HCT116 (cell line): ENCODE results near the gene SYNE4. TPM values are rescaled to one million over a fixed set of nuclear protein-coding genes. Genes with fewer than 3 reads are reported as not detected.

Experiments used
- ATAC-seq: fragments of 200-7000 bp; cut with Tn5 transposase; 2 replicates; pipeline ENCODE4 v1.9.1; 2020; ENCODE audit warnings: mild to moderate bottlenecking, moderate library complexity
- BruUV-seq: library from RNA; stranded (reverse); fragments of 400-500 nt; replicated peaks from 2 replicates; lab custom pipeline; 2021; lab: Mats Ljungman, UMichigan
- CTCF ChIA-PET: fragments of 300-600 bp; sonication (Branson Sonifier 250); formaldehyde crosslinking; loops from one replicate; lab custom pipeline; 2021; ENCODE audit warnings: antibody characterized with exemption; lab: Charles Lee
- POLR2A ChIA-PET: fragments of 300-600, 350-600 bp; sonication (Branson Sonifier 250); formaldehyde crosslinking; loops from one replicate; lab custom pipeline; 2021; ENCODE audit warnings: antibody characterized with exemption; lab: Charles Lee
- RAD21 ChIA-PET, 2 experiments: fragments of 300-600 bp; sonication (Branson Sonifier 250); formaldehyde crosslinking; loops; one replicate each; lab custom pipeline; 2023; ENCODE audit warnings: low total read pairs in 2 of 2; ENCODE audit not compliant: uncharacterized antibody in 2 of 2, unreplicated experiment in 2 of 2, low non-redundant PET in 1 of 2; lab: Charles Lee
- DNase-seq: peaks from one replicate; pipeline ENCODE4 v3.0.0-alpha.2; 2010; ENCODE audit warnings: low read depth, low spot score
- H2AFZ ChIP-seq: fragments of 200-600 bp; shearing (Covaris generic), sonication (generic); 2 replicates; pipeline ENCODE4 v1.6.1; 2017; ENCODE audit warnings: low read depth, mixed run types, mixed read lengths, antibody characterized with exemption, low read length; ENCODE audit not compliant: poor library complexity, severe bottlenecking
- H3K27ac ChIP-seq: 2 replicates; pipeline ENCODE4 v1.5.1; 2012; ENCODE audit warnings: low read depth, low read length
- H3K27me3 ChIP-seq: fragments of 200-600 bp; sonication (generic); 2 replicates; pipeline ENCODE4 v1.6.1; 2016; ENCODE audit warnings: mixed run types, low read length, mixed read lengths; ENCODE audit not compliant: insufficient read depth
- H3K36me3 ChIP-seq, 2 experiments: fragments of 200-500 bp in 1 of 2; fragments of 200-600 bp in 1 of 2; sonication (Bioruptor generic) in 1 of 2; sonication (generic) in 1 of 2; 2 replicates each; pipeline versions ENCODE4 v1.5.1 to v1.6.1; 2014 to 2016; ENCODE audit warnings: low read length in 2 of 2, inconsistent platforms in 1 of 2, mixed read lengths in 1 of 2, mixed run types in 1 of 2; ENCODE audit not compliant: insufficient read depth in 2 of 2, control insufficient read depth in 1 of 2
- H3K4me1 ChIP-seq, 2 experiments: fragments of 200-600 bp in 1 of 2; sonication (generic) in 1 of 2; 2 replicates each; pipeline versions ENCODE4 v1.5.1 to v1.6.1; 2012 to 2017; ENCODE audit warnings: low read length in 2 of 2, inconsistent platforms in 1 of 2, mild to moderate bottlenecking in 1 of 2, mixed read lengths in 1 of 2, mixed run types in 1 of 2, moderate library complexity in 1 of 2; ENCODE audit not compliant: insufficient read depth in 2 of 2, control insufficient read depth in 1 of 2
- H3K4me2 ChIP-seq: fragments of 200-600 bp; sonication (generic); 2 replicates; pipeline ENCODE4 v1.6.1; 2017; ENCODE audit warnings: mixed run types, low read length, mixed read lengths
- H3K4me3 ChIP-seq, 2 experiments: fragments of 200-600 bp in 1 of 2; sonication (generic) in 1 of 2; replicated peaks in 1 of 2; 2 replicates each; pipeline ENCODE4 v1.5.1; 2011 to 2016; ENCODE audit warnings: low read length in 2 of 2, control low read depth in 1 of 2, low read depth in 1 of 2, mild to moderate bottlenecking in 1 of 2, mixed read lengths in 1 of 2, mixed run types in 1 of 2
- H3K79me2 ChIP-seq: fragments of 200-600 bp; sonication (generic); 2 replicates; pipeline ENCODE4 v1.6.1; 2017; ENCODE audit warnings: mild to moderate bottlenecking, mixed run types, low read length, moderate library complexity, mixed read lengths; ENCODE audit not compliant: insufficient read depth
- H3K9ac ChIP-seq: fragments of 200-600 bp; sonication (generic); 2 replicates; pipeline ENCODE4 v1.6.1; 2016; ENCODE audit warnings: low read length, mixed read lengths
- H3K9me2 ChIP-seq: fragments of 200-600 bp; sonication (generic), shearing (Covaris generic); 2 replicates; pipeline ENCODE4 v1.6.1; 2017; ENCODE audit warnings: mixed run types, mild to moderate bottlenecking, moderate library complexity; ENCODE audit not compliant: insufficient read depth
- H3K9me3 ChIP-seq, 2 experiments: fragments of 200-500 bp in 1 of 2; fragments of 200-600 bp in 1 of 2; sonication (Bioruptor generic) in 1 of 2; sonication (generic) in 1 of 2; 2 replicates each; pipeline ENCODE4 v1.6.1; 2014 to 2017; ENCODE audit warnings: low read length in 2 of 2, mixed read lengths in 2 of 2, inconsistent platforms in 1 of 2, low read depth in 1 of 2, mild to moderate bottlenecking in 1 of 2, mixed run types in 1 of 2, moderate library complexity in 1 of 2; ENCODE audit not compliant: control insufficient read depth in 1 of 2, insufficient read depth in 1 of 2
- H4K20me1 ChIP-seq: fragments of 200-600 bp; sonication (generic), shearing (Covaris generic); 2 replicates; pipeline ENCODE4 v1.6.1; 2017; ENCODE audit warnings: mixed run types, mild to moderate bottlenecking, moderate library complexity; ENCODE audit not compliant: insufficient read depth
- EZH2 ChIP-seq: fragments of 200-600 bp; sonication (generic); IDR thresholded peaks from 2 replicates; pipeline ENCODE4 v1.6.1; 2017; ENCODE audit warnings: antibody characterized with exemption, mixed run types
- intact Hi-C: fragments of 100-400 bp; cut with micrococcal nuclease; formaldehyde crosslinking; loops from 2 replicates; pipeline ENCODE4 v1.10.0; 2022
- total RNA-seq: library from RNA; stranded (reverse); gene quantifications from one replicate; pipeline ENCODE4 v1.2.1, GENCODE V29; 2021; ENCODE audit not compliant: unreplicated experiment
- TF ChIP-seq, protein P1 (sequence below): IDR thresholded peaks from 2 replicates; pipeline ENCODE4 v1.6.1; 2012; ENCODE audit warnings: low read depth
- TF ChIP-seq, protein P2 (sequence below), 3 experiments: fragments of 200-600 bp in 1 of 3; sonication (generic) in 1 of 3; IDR thresholded peaks in 2 of 3; conservative IDR thresholded peaks in 1 of 3; 2 replicates each; pipeline ENCODE4 v1.5.1; 2012 to 2017; ENCODE audit warnings: low read depth in 2 of 3, low read length in 2 of 3, antibody characterized with exemption in 1 of 3, borderline replicate concordance in 1 of 3, control low read depth in 1 of 3, mild to moderate bottlenecking in 1 of 3, mixed read lengths in 1 of 3, mixed run types in 1 of 3, moderate library complexity in 1 of 3; ENCODE audit not compliant: insufficient read depth in 1 of 3

SYNE4 gene
- total RNA-seq, 1 experiment from 2014 or later = 27.9 TPM

DNA sequence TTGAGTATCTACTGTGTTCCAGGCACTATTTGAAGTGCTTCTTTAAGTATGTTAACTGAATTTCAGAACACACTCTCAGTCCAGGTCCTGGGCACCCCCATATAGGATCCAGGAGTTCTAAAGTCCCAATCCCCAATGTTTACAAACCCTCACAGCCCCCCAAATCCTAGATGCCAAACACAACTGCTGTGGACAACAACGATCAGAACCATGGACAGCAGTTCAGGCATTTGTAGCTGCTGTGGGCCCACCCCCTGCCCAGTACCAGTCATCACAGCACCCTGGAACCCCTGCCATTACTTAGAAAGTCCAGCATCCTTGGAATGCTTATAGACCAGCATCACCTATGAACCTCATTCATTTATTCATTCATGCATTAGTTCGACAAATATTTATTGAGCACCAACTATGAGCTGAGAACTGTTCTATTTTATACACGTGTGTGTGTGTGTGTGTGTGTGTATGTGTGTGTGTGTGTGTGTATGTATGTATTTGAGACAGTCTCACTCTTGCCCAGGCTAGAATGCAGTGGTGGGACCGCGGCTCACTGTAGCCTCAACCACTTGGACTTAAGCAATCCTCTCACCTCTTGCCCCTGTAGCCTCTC lies 32.9 kb downstream of the SYNE4 start:
- Histone ChIP-seq H3K27ac (no peak overlapping the region), H3K4me3 (no peak overlapping the region), H2AFZ (no peak overlapping the region), H3K9ac (no peak overlapping the region), H3K9me2 (no peaks in the 10 kb centered on the region), H3K4me1 (no peaks in the 10 kb centered on the region), H3K27me3 (no peaks in the 10 kb centered on the region; the same call in 1 of the 2 replicates), H3K36me3 (no peaks in the 10 kb centered on the region), H3K9me3 (no peaks in the 10 kb centered on the region), H3K4me2 (no peak overlapping the region), H4K20me1 (no peaks in the 10 kb centered on the region), H3K79me2 (no peaks in the 10 kb centered on the region)
- intact Hi-C loops = loop anchor here (5.0 kb wide), 1 partner anchor 93 kb away; no protein-coding TSS in a partner anchor
- POLR2A ChIA-PET = no interaction called here
- CTCF ChIA-PET = no interaction called here
- DNase-seq = no peak
- no peak for ATAC-seq
- no TSS peak for BruUV-seq
- RAD21 ChIA-PET = no interaction called here
- TF ChIP-seq, protein P1, sequence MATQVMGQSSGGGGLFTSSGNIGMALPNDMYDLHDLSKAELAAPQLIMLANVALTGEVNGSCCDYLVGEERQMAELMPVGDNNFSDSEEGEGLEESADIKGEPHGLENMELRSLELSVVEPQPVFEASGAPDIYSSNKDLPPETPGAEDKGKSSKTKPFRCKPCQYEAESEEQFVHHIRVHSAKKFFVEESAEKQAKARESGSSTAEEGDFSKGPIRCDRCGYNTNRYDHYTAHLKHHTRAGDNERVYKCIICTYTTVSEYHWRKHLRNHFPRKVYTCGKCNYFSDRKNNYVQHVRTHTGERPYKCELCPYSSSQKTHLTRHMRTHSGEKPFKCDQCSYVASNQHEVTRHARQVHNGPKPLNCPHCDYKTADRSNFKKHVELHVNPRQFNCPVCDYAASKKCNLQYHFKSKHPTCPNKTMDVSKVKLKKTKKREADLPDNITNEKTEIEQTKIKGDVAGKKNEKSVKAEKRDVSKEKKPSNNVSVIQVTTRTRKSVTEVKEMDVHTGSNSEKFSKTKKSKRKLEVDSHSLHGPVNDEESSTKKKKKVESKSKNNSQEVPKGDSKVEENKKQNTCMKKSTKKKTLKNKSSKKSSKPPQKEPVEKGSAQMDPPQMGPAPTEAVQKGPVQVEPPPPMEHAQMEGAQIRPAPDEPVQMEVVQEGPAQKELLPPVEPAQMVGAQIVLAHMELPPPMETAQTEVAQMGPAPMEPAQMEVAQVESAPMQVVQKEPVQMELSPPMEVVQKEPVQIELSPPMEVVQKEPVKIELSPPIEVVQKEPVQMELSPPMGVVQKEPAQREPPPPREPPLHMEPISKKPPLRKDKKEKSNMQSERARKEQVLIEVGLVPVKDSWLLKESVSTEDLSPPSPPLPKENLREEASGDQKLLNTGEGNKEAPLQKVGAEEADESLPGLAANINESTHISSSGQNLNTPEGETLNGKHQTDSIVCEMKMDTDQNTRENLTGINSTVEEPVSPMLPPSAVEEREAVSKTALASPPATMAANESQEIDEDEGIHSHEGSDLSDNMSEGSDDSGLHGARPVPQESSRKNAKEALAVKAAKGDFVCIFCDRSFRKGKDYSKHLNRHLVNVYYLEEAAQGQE = peak; percentile 92
- no peak for TF ChIP-seq EZH2

DNA sequence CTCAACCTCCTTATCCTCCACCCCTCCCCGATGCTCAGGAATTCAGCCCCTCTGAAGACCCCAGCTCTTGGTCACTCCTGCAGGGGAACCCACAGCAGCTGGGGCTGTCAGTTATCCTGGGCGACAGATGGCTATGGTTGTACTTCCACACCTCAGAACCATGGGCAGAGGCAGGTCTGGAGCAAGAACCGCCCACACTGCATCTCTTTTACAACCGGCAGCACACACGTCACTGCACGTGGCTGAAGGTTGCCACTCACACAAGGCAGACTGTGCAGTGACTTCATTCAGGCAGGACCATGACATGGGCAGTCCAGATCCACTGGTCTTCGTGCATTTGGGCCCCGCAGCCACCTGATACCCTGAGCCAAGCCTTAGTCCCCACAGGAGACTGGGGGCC lies 35.1 kb downstream of the SYNE4 start:
- POLR2A ChIA-PET = no interaction called here
- Histone ChIP-seq H3K27ac (no peak overlapping the region), H2AFZ (no peak overlapping the region), H3K4me2 (no peak overlapping the region), H4K20me1 (no peaks in the 10 kb centered on the region), H3K4me3 (no peak overlapping the region), H3K79me2 (no peaks in the 10 kb centered on the region), H3K9me3 (no peaks in the 10 kb centered on the region), H3K27me3 (no peaks in the 10 kb centered on the region; the same call in 1 of the 2 replicates), H3K36me3 (no peaks in the 10 kb centered on the region), H3K9ac (no peak overlapping the region), H3K4me1 (no peaks in the 10 kb centered on the region), H3K9me2 (no peaks in the 10 kb centered on the region)
- BruUV-seq = no TSS peak
- TF ChIP-seq, protein P1 = peak; percentile 38
- TF ChIP-seq, protein P2, sequence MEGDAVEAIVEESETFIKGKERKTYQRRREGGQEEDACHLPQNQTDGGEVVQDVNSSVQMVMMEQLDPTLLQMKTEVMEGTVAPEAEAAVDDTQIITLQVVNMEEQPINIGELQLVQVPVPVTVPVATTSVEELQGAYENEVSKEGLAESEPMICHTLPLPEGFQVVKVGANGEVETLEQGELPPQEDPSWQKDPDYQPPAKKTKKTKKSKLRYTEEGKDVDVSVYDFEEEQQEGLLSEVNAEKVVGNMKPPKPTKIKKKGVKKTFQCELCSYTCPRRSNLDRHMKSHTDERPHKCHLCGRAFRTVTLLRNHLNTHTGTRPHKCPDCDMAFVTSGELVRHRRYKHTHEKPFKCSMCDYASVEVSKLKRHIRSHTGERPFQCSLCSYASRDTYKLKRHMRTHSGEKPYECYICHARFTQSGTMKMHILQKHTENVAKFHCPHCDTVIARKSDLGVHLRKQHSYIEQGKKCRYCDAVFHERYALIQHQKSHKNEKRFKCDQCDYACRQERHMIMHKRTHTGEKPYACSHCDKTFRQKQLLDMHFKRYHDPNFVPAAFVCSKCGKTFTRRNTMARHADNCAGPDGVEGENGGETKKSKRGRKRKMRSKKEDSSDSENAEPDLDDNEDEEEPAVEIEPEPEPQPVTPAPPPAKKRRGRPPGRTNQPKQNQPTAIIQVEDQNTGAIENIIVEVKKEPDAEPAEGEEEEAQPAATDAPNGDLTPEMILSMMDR (IDR thresholded peaks at IDR 0.05 in 2 of 3, conservative IDR thresholded peaks at IDR 0.05 in 1 of 3; ENCODE audit: borderline replicate concordance in 1 of 3, insufficient read depth in 1 of 3, low read depth in 2 of 3, low read length in 2 of 3) = no peak
- RAD21 ChIA-PET = no interaction called here
- intact Hi-C loops = no loop called here
- CTCF ChIA-PET = no interaction called here
- no peak for DNase-seq
- no peak for ATAC-seq
